Measurements from ENCODE around the gene CAMKK2.

Gene CAMKK2

GRCh38 chr12:121217063-121217462 lies 79.4 kb downstream of the CAMKK2 start:
- H3K4me3 ChIP-seq (ENCODE audit: low read depth, low read length): no peak overlapping the region
- TF ChIP-seq MYC (IDR thresholded peaks at IDR 0.05; ENCODE audit: low read depth, low read length) (no peak), POLR2A (IDR thresholded peaks at IDR 0.05; ENCODE audit: extremely low read depth, insufficient read length) (no peak)
- TF ChIP-seq, protein P1, sequence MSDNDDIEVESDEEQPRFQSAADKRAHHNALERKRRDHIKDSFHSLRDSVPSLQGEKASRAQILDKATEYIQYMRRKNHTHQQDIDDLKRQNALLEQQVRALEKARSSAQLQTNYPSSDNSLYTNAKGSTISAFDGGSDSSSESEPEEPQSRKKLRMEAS (IDR thresholded peaks at IDR 0.05; ENCODE audit: low read depth, low read length): no peak
- TF ChIP-seq, protein P2, sequence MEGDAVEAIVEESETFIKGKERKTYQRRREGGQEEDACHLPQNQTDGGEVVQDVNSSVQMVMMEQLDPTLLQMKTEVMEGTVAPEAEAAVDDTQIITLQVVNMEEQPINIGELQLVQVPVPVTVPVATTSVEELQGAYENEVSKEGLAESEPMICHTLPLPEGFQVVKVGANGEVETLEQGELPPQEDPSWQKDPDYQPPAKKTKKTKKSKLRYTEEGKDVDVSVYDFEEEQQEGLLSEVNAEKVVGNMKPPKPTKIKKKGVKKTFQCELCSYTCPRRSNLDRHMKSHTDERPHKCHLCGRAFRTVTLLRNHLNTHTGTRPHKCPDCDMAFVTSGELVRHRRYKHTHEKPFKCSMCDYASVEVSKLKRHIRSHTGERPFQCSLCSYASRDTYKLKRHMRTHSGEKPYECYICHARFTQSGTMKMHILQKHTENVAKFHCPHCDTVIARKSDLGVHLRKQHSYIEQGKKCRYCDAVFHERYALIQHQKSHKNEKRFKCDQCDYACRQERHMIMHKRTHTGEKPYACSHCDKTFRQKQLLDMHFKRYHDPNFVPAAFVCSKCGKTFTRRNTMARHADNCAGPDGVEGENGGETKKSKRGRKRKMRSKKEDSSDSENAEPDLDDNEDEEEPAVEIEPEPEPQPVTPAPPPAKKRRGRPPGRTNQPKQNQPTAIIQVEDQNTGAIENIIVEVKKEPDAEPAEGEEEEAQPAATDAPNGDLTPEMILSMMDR (IDR thresholded peaks at IDR 0.05; ENCODE audit: low read depth, low read length): no peak
- DNase-seq (ENCODE audit: low read depth): no peak

DNA sequence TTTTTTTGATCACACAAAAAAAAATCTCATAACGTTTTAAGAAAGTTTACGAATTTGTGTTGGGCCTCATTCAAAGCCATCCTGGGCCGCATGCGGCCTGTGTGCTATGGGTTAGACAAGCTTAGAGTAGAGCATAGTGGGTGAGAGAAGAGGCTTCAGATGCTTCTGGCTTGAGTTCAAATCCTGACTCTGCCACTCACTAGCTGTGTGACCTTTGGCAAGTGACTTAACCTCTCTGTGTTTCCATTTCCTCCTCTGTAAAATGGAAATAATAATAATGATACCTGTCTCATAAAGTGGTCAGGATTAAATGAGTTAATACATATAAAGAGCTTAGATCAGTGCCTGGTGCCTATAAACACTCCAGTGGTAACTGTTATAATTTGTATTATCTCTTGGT lies 80.4 kb downstream of the CAMKK2 start:
- no peak overlapping the region for H3K4me3 ChIP-seq (ENCODE audit: low read depth, low read length)
- no peak for DNase-seq (ENCODE audit: low read depth)
- TF ChIP-seq MYC (IDR thresholded peaks at IDR 0.05; ENCODE audit: low read depth, low read length) (no peak), POLR2A (IDR thresholded peaks at IDR 0.05; ENCODE audit: extremely low read depth, insufficient read length) (no peak)
- TF ChIP-seq, protein P2 (IDR thresholded peaks at IDR 0.05; ENCODE audit: low read depth, low read length): no peak
- TF ChIP-seq, protein P1 (IDR thresholded peaks at IDR 0.05; ENCODE audit: low read depth, low read length): no peak

- H3K4me3 ChIP-seq (ENCODE audit: low read depth, low read length): no peak overlapping the region
- peak; percentile 76 for DNase-seq (ENCODE audit: low read depth)
Measured at GRCh38 chr12:121214855-121215745, 81.4 kb downstream of the CAMKK2 start.

GRCh38 chr12:121214166-121214777 lies 82.2 kb downstream of the CAMKK2 start:
- DNase-seq (ENCODE audit: low read depth): peak; percentile 48
- TF ChIP-seq, protein P1 (IDR thresholded peaks at IDR 0.05; ENCODE audit: low read depth, low read length): no peak
- TF ChIP-seq POLR2A (IDR thresholded peaks at IDR 0.05; ENCODE audit: extremely low read depth, insufficient read length): no peak
- TF ChIP-seq, protein P2 (IDR thresholded peaks at IDR 0.05; ENCODE audit: low read depth, low read length): no peak
- TF ChIP-seq MYC (IDR thresholded peaks at IDR 0.05; ENCODE audit: low read depth, low read length): no peak
- H3K4me3 ChIP-seq (ENCODE audit: low read depth, low read length): no peak overlapping the region

More at GRCh38 chr12:121214855-121215745, 81.4 kb downstream of the CAMKK2 start:
- TF ChIP-seq MYC (IDR thresholded peaks at IDR 0.05; ENCODE audit: low read depth, low read length): no peak

GRCh38 chr12:121212875-121213274 lies 83.6 kb downstream of the CAMKK2 start:
- TF ChIP-seq, protein P1 (IDR thresholded peaks at IDR 0.05; ENCODE audit: low read depth, low read length): no peak
- TF ChIP-seq POLR2A (IDR thresholded peaks at IDR 0.05; ENCODE audit: extremely low read depth, insufficient read length): no peak
- TF ChIP-seq, protein P2 (IDR thresholded peaks at IDR 0.05; ENCODE audit: low read depth, low read length): no peak
- TF ChIP-seq MYC (IDR thresholded peaks at IDR 0.05; ENCODE audit: low read depth, low read length): no peak
- no peak overlapping the region for H3K4me3 ChIP-seq (ENCODE audit: low read depth, low read length)
- no peak for DNase-seq (ENCODE audit: low read depth)

Data from NB4 (cell line).